AG20443 (cell line): Measurements from ENCODE around the gene OR4N2.
"Not testable (repeated sequence)": the region's sequence is repeated elsewhere in the genome, so short reads cannot be mapped to it uniquely, and the experiment has no call there.

Experiments
- DNase-seq: peaks from one replicate; pipeline ENCODE4 v3.0.0; 2012; ENCODE audit warnings: low spot score, mixed read lengths

OR4N2 gene

DNA sequence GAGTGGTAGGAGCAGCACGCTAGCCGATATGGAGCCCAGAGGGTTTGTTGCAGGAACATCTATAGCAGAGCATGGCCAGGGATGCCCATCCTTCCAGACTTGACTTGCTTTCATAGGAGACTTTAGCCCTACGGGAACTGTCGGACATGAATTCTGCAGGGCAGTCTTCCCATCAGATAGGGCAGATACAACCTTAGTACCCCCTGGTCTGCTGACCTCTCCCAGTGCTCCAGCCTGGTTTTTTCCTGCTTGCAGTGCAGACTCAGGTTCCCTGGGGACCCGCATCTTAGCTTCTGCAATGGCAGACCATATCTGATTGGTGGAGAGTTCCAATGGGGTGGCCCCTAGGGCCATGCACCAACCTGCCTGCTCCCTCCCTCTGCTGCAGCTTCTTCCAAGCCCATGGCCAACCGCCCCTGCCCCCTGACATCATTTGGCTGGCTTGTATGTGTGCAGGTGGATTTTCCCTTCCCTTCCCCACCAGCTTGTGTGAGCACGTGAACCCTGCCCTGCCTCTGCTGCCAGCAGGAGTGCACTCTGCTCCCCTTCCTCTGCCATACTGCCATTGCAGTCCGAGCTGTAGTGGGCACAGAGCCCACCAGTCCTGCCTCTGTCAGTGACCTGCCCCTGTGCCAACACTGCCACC is 30.8 kb downstream of the OR4N2 start:
- not testable (repeated sequence) for DNase-seq

DNA sequence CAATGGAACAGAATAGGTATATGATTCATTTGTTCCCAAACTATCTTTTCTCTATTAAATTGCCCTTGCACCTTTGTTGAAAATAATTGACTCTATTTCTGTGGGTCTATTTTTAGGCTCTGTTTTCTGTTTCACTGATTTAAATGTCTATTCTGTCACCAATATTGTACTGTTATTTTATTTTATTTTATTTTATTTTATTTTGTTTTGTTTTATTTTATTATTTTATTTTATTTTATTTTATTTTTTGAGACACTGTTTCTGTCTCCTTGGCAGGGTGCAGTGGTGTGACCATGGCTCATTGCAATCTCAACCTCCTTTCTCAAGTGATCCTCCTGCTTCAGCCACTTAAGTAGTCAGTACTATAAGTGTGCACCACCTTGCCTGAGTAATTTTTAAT is 34.9 kb downstream of the OR4N2 start:
- DNase-seq = no peak

DNA sequence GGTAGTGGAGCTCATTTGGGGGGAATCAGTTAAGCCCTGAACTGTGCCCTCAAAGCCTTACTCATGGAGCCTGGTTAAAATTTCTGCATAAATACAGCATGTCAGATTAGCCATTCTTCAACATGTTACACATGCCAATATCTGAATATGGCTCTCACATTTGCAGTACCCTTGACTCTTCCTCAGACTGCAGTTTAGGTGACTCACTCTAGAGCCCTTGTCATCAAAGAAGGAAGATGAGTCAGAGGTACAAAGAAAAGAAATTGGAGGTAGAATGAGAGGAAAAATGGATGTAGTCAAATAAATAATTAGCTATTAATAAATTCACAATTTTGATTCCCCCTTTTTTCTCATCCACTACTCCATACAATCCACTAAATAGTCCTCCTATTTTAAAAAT is 47.8 kb downstream of the OR4N2 start:
- DNase-seq = no peak

DNA sequence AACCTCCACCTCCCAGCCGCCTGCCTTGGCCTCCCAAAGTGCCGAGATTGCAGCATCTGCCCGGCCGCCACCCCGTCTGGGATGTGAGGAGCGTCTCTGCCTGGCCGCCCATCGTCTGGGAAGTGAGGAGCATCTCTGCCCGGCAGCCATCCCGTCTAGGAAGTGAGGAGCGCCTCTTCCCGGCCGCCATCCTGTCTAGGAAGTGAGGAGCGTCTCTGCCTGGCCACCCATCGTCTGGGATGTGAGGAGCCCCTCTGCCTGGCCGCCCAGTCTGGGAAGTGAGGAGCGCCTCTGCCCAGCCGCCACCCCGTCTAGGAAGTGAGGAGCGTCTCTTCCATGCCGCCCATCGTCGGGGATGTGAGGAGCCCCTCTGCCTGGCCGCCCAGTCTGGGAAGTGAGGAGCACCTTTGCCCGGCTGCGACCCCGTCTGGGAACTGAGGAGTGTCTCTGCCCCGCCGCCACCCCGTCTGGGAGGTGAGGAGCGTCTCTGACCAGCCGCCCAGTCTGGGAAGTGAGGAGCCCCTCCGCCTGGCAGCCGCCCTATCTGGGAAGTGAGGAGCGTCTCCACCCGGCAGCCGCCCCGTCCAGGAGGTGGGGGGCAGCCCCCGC is 62.6 kb downstream of the OR4N2 start:
- not testable (repeated sequence) for DNase-seq

DNA sequence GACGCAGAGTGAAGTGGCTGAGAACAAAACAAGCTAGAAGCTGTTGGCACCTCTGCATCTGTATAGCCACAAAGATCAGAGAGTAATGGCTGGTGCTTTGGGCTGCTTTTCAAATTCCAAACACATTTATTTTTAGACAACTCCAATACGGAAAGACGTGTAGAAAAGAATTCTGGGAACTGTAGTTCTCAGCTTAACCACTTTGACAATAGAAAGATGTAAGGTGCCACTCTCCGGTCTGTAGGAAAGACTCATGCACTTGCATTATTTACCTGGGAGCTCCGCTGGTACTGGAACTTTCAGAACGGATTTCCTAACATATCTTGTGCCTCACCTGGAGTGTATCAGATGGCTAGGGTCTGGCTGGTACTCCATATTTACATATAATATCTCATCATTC is 69.6 kb downstream of the OR4N2 start:
- DNase-seq = no peak

DNA sequence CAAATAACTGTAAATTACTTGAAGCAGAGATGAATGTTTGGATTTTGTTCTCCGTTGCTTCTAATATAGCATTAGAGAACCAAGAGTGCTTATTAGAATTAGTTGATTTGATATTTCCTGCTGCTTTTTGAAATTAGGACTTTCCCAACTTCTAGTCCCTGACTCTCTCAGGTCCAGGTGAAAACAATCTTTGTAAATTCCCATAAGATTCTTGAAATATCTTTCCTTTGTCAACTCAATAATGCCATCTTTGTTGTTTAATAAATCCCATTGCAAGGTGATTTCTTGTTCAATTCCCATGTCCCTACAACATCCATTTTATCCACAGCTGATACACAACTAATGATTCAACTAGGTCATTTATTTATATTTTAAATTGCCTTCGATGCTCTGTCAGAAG is 71.3 kb downstream of the OR4N2 start, which contains the start of gene OR4K2:
TSS of gene OR4K2 (plus strand) at position 301 of the 400 bp plus-strand sequence. CDS start 1,126 bp downstream, outside the sequence.
- no peak for DNase-seq

DNA sequence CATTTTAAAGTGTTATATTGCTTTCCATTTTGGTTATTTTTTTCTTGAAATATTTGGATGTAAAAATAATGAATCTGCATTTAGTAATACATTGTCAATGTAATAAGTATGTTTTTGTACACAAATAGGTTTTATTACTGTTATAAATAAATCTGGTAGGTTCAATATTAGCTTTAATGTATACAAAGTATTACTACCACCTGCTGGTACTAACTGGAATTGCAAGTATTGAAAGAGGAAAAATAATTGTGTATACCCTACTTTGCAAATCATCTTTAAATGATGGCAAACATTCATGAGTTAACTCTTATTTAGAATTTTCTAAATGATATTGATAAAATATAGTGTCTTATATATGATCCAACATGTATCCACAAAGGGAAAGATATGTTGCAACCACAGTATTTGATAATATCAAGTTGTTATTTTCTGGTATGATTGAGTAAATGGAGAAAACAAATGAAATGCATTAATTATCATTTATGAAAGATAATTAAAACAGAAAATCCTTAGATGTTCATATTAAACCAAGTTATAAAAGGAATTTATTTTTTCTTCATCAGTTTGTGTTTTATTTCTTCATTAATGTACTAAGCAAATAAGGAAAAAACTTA is 74.6 kb downstream of the OR4N2 start:
- no peak for DNase-seq
